GM13976 (cell line): ENCODE data around the gene OBP2A.

Source experiments
- DNase-seq: peaks from one replicate; pipeline ENCODE4 v3.0.0; 2012; ENCODE audit warnings: low spot score
- in situ Hi-C: fragments of 300-500 bp; cut with MboI; formaldehyde crosslinking; loops from one replicate; pipeline ENCODE4 v1.12.0; 2022; ENCODE audit warnings: low sequenced_read_pairs, mixed read lengths, inconsistent platforms; ENCODE audit not compliant: unreplicated experiment
- TF ChIP-seq, protein P1 (sequence below): IDR thresholded peaks from 2 replicates; pipeline ENCODE4 v1.5.1; 2012; ENCODE audit warnings: borderline replicate concordance, mild to moderate bottlenecking; ENCODE audit not compliant: insufficient read depth; ENCODE audit errors: extremely low read depth, missing control alignments, control extremely low read depth

The OBP2A gene

GRCh38 chr9:135519179-135519971 lies 26.6 kb upstream of the OBP2A start:
- TF ChIP-seq, protein P1, sequence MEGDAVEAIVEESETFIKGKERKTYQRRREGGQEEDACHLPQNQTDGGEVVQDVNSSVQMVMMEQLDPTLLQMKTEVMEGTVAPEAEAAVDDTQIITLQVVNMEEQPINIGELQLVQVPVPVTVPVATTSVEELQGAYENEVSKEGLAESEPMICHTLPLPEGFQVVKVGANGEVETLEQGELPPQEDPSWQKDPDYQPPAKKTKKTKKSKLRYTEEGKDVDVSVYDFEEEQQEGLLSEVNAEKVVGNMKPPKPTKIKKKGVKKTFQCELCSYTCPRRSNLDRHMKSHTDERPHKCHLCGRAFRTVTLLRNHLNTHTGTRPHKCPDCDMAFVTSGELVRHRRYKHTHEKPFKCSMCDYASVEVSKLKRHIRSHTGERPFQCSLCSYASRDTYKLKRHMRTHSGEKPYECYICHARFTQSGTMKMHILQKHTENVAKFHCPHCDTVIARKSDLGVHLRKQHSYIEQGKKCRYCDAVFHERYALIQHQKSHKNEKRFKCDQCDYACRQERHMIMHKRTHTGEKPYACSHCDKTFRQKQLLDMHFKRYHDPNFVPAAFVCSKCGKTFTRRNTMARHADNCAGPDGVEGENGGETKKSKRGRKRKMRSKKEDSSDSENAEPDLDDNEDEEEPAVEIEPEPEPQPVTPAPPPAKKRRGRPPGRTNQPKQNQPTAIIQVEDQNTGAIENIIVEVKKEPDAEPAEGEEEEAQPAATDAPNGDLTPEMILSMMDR: no peak
- DNase-seq: no peak
- in situ Hi-C loops: no loop called here

DNA sequence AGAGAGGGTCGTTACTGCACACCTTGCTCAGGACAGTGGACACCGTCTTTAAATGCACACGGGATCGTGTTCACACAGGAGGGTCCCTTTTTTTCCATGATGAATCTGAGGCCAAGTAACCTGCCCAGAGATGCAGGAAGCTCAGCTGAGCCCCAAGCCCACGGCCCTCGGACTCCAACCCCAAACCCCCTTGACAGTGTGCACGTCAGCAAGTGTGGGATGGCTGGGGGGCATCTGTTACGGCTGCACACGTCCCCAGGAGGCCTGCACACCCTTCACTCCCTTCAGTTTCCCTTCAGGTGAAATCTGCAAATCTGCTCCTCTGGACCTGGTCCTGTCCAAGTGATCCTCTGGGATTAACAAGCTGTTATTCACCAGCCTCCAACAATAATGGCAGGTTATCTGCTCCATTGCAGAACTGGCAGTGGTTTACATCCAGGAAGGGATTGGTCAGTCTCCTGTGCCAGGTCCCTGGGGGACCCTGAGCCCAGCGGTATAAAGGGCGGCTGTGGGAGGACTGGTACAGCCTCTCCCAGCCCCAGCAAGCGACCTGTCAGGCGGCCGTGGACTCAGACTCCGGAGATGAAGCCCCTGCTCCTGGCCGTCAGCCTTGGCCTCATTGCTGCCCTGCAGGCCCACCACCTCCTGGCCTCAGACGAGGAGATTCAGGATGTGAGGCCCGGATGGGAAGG lies 24.9 kb upstream of the OBP2A start, which contains the start of gene LCN1:
Gene LCN1, plus strand, starts transcription at position 525 of the 692 bp plus-strand sequence. Its CDS starts 58 bp downstream, at position 583.
- TF ChIP-seq, protein P1: no peak
- in situ Hi-C loops: no loop called here
- DNase-seq: no peak

- TF ChIP-seq, protein P1: no peak
- DNase-seq: no peak
- in situ Hi-C loops: no loop called here
Measured at GRCh38 chr9:135521608-135522095, 24.3 kb upstream of the OBP2A start.

DNA sequence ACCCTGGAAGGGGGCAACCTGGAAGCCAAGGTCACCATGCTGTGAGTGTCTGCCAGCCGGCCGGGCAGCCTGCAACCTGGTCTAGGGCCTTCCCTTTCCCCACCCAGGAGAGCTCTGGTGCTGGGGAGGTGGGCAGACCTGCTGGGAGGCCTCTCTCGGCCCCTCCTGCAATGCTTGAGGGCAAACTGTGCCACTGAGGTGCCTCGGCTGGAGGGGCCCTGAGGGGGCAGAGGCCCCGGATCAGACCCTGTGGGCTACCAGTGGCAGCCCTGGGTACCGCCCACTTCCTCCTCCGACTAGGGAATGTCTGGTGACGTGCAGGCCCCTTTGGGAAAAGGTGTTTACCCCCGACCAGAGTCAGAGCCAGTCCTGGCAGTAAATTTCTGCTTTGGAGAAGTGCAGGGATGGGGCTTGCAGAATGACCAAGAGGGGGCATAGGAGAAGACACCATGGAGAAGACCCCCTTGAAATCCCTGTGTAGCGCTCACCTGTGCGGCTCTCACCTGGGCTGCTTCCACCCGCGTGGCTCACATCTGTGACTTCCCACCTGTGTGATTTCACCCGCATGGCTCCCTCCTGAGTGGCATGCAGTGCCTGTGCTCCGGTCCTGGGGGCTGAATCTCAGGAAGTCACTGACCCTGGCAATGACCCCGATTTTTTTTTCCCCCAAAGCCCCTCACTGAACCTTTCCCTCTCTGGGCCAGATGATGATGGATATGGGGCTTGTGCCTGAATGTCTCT lies 23.6 kb upstream of the OBP2A start:
- no peak for DNase-seq
- TF ChIP-seq, protein P1: no peak
- in situ Hi-C loops: no loop called here

DNA sequence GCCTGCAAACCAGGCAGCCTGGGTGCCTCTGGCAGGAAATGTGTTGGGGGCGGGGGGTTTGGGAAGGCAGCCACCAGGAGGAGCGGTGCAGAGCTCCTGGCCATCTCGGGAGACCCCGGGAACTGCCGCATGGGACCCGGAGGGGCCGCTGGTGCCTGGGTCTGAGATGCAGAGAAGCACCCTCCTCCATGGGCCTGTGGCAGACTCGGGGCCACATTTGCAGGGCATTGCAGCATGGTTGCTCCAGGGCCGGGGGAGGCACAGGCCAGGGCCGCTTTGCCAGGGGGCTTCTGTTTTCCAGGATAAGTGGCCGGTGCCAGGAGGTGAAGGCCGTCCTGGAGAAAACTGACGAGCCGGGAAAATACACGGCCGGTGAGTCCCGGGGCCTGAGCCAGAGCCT lies 23.0 kb upstream of the OBP2A start:
- DNase-seq: no peak
- in situ Hi-C loops: no loop called here
- TF ChIP-seq, protein P1: no peak

DNA sequence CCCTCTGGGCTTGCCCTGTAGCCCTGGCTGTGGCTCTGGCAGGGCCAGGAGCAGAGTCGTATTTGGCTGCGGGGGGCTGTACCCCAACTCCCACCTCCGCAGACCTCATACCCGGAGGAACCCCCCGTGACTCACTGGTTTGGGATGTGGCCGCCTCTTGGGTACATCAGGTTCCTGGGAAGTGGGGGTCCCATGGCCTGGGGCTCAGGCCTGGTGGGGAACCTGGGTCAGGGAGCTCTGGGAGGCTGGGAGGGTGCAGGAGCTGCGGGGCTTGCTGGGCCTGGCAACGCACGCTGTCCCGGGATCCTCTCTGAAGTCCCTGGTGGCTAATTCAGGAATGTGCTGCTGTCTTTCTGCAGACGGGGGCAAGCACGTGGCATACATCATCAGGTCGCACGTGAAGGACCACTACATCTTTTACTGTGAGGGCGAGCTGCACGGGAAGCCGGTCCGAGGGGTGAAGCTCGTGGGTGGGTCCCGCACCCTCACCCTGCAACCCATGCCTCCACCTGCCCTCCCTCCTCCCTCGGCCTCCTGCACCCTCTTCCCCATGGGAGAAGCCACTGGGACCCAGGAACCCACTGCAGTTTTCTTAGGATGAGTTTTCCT lies 22.3 kb upstream of the OBP2A start:
- no peak for DNase-seq
- TF ChIP-seq, protein P1: no peak
- in situ Hi-C loops: no loop called here
